CD14-positive monocyte (primary cell): ENCODE results near the gene BEND2. TPM values are rescaled to one million over a fixed set of nuclear protein-coding genes. Genes with fewer than 3 reads are reported as not detected.
"Not testable (repeated sequence)": the region's sequence is repeated elsewhere in the genome, so short reads cannot be mapped to it uniquely, and the experiment has no call there.

Experiments used
- DNase-seq, 3 donors: peaks; one replicate each; pipeline ENCODE4 v3.0.0-alpha.2; 2011 to 2022
- H2AFZ ChIP-seq: 2 replicates; pipeline ENCODE4 v1.6.0; 2012; ENCODE audit warnings: mild to moderate bottlenecking, low read depth, low read length, inconsistent platforms; ENCODE audit not compliant: insufficient read depth, poor library complexity, severe bottlenecking
- H3K27ac ChIP-seq, 2 donors: 1 replicate in 1 of 2; 2 replicates in 1 of 2; pipeline ENCODE4 v1.5.1; 2012 to 2013; ENCODE audit warnings: low read length in 2 of 2, control low read depth in 1 of 2, inconsistent platforms in 1 of 2, low read depth in 1 of 2, mild to moderate bottlenecking in 1 of 2
- H3K27me3 ChIP-seq, 2 donors: one replicate each; pipeline versions ENCODE4 v1.6.0 to v1.6.1; 2011 to 2013; ENCODE audit warnings: low read length in 2 of 2; ENCODE audit not compliant: control insufficient read depth in 2 of 2, insufficient read depth in 2 of 2
- H3K36me3 ChIP-seq, 2 donors: replicated peaks in 1 of 2; 1 replicate in 1 of 2; 2 replicates in 1 of 2; pipeline versions ENCODE4 v1.5.1 to v1.6.1; 2012 to 2013; ENCODE audit warnings: low read length in 2 of 2, control low read depth in 1 of 2, inconsistent platforms in 1 of 2, mild to moderate bottlenecking in 1 of 2; ENCODE audit not compliant: insufficient read depth in 2 of 2, control insufficient read depth in 1 of 2
- H3K4me1 ChIP-seq, 2 donors: 1 replicate in 1 of 2; 2 replicates in 1 of 2; pipeline versions ENCODE4 v1.5.1 to v1.6.1; 2012 to 2013; ENCODE audit warnings: low read length in 2 of 2, control low read depth in 1 of 2, inconsistent platforms in 1 of 2, mild to moderate bottlenecking in 1 of 2, moderate library complexity in 1 of 2; ENCODE audit not compliant: insufficient read depth in 2 of 2, control insufficient read depth in 1 of 2
- H3K4me2 ChIP-seq: replicated peaks from 2 replicates; pipeline ENCODE3; 2012; ENCODE audit warnings: low read length, moderate library complexity, mild to moderate bottlenecking; ENCODE audit not compliant: poor library complexity, severe bottlenecking; ENCODE audit errors: extremely low read depth
- H3K4me3 ChIP-seq, 3 experiments: fragments of 200-600 bp in 1 of 3; sonication (generic) in 1 of 3; replicated peaks in 1 of 3; 1 replicate in 2 of 3; 2 replicates in 1 of 3; pipeline ENCODE4 v1.5.1; 2011 to 2013; ENCODE audit warnings: low read length in 3 of 3, mild to moderate bottlenecking in 3 of 3, control low read depth in 2 of 3, low read depth in 2 of 3, inconsistent platforms in 1 of 3, moderate library complexity in 1 of 3
- H3K79me2 ChIP-seq: 2 replicates; pipeline ENCODE4 v1.6.0; 2012; ENCODE audit warnings: mild to moderate bottlenecking, control low read depth, inconsistent platforms, low read length, moderate library complexity; ENCODE audit not compliant: insufficient read depth
- H3K9ac ChIP-seq: 2 replicates; pipeline ENCODE4 v1.6.0; 2017; ENCODE audit warnings: low read length, mild to moderate bottlenecking; ENCODE audit not compliant: insufficient read depth, poor library complexity, severe bottlenecking
- H3K9me3 ChIP-seq, 2 donors: replicated peaks in 1 of 2; 1 replicate in 1 of 2; 2 replicates in 1 of 2; pipeline versions ENCODE4 v1.5.1 to v1.6.1; 2012 to 2013; ENCODE audit warnings: low read length in 2 of 2, control low read depth in 1 of 2; ENCODE audit not compliant: control insufficient read depth in 1 of 2, insufficient read depth in 1 of 2
- H4K20me1 ChIP-seq: 2 replicates; pipeline ENCODE4 v1.6.0; 2012; ENCODE audit warnings: mild to moderate bottlenecking, low read length, control low read depth, moderate library complexity; ENCODE audit not compliant: insufficient read depth
- H3K27ac Mint-ChIP-seq, 7 donors: one replicate each; pipeline ENCODE4 v1.8.0; 2020; ENCODE audit warnings: mild to moderate bottlenecking in 7 of 7, mixed read lengths in 7 of 7, moderate library complexity in 6 of 7, inconsistent platforms in 2 of 7
- H3K27me3 Mint-ChIP-seq, 3 donors: one replicate each; pipeline ENCODE4 v1.8.0; 2021 to 2022; ENCODE audit warnings: low read depth in 3 of 3, mild to moderate bottlenecking in 3 of 3, mixed read lengths in 3 of 3, moderate library complexity in 3 of 3, inconsistent platforms in 1 of 3
- H3K36me3 Mint-ChIP-seq, 2 donors: one replicate each; pipeline ENCODE4 v1.8.0; 2020; ENCODE audit warnings: mixed read lengths in 2 of 2, inconsistent platforms in 1 of 2, mild to moderate bottlenecking in 1 of 2
- H3K4me1 Mint-ChIP-seq: one replicate; pipeline ENCODE4 v1.8.0; 2020; ENCODE audit warnings: mild to moderate bottlenecking, mixed read lengths
- H3K4me3 Mint-ChIP-seq, 2 donors: one replicate each; pipeline ENCODE4 v1.8.0; 2020; ENCODE audit warnings: mild to moderate bottlenecking in 2 of 2, mixed read lengths in 2 of 2, moderate library complexity in 1 of 2
- H3K9me3 Mint-ChIP-seq, 7 donors: one replicate each; pipeline ENCODE4 v1.8.0; 2020 to 2022; ENCODE audit warnings: mixed read lengths in 7 of 7, mild to moderate bottlenecking in 6 of 7, moderate library complexity in 6 of 7, inconsistent platforms in 2 of 7
- WGBS: methylation state at CpG from one replicate; pipeline ENCODE4 v1.1.5; 2013; ENCODE audit warnings: missing lambda C conversion rate; ENCODE audit not compliant: insufficient coverage; 5-methylcytosine and 5-hydroxymethylcytosine counted together
- intact Hi-C, 2 donors: fragments of 100-400 bp; cut with micrococcal nuclease; formaldehyde crosslinking; loops; one replicate each; pipeline versions ENCODE4 v1.15.0 to v1.15.1; 2023
- polyA plus RNA-seq, 3 donors: library from polyadenylated mRNA; depleted of rRNA in 1 of 3; unstranded in 2 of 3; stranded (reverse) in 1 of 3; fragments of 300-500 nt in 2 of 3; fragments of >200 nt in 1 of 3; fragmentation: Illumina TruSeq in 2 of 3; gene quantifications; 1 replicate in 2 of 3; 2 replicates in 1 of 3; pipeline ENCODE4 v1.2.3, GENCODE V29; 2012 to 2021
- TF ChIP-seq, protein P1 (sequence below): fragments of 200-600 bp; IDR thresholded peaks from one replicate; pipeline ENCODE4 v1.8.0; 2022; ENCODE audit warnings: antibody characterized with exemption, mild to moderate bottlenecking

Gene BEND2
- polyA plus RNA-seq, 3 donors = 0.04 to 0.14 TPM; not detected in 1

DNA sequence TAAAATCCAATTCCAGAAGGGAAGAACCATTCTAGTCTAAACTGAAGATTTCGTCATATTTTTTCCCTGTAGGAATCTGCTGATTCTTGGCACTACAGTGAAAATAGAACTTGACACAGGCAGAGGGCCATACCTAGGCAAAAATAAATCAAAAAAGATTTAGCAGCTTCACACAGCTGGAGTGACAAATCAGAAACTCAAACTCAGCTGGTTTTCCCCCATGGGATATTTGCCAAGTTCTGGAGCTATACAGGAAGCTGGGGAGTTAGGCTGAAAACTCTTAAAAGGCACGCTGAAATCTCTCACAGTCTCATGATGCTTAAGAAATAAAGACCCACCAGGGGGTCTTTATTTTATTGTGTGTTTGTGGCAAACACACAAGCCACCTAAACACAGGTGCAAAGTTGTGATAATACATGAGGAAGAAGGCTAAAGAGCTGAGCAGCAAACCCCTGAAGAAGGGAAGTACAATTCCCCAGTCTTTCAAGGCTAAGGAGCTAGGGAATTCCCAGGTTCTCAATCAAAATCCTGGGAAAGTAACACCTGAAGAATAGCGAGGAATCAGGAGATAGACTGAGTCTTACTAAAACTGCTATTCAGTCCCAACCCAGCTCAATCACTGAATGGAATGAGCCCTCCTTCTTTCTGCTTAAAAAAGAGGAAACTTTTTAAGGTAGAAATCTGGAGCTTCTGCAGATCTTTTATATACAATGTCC is 32.1 kb upstream of the BEND2 start:
- intact Hi-C loops = no loop called here
- H3K4me2 ChIP-seq = no peak overlapping the region
- Mint-ChIP-seq H3K9me3 (peaks cover 0 to 7% (median 0%) of the 10 kb centered on the region in 7 donors), H3K27ac (no peak overlapping the region), H3K27me3 (no peaks in the 10 kb centered on the region), H3K36me3 (peaks cover 5 to 6% of the 10 kb centered on the region in 2 donors), H3K4me3 (no peak overlapping the region), H3K4me1 (no peaks in the 10 kb centered on the region)
- no peak overlapping the region for H3K4me3 ChIP-seq
- DNase-seq = no peak
- no peaks in the 10 kb centered on the region for H3K36me3 ChIP-seq
- H4K20me1 ChIP-seq = no peaks in the 10 kb centered on the region
- TF ChIP-seq, protein P1, sequence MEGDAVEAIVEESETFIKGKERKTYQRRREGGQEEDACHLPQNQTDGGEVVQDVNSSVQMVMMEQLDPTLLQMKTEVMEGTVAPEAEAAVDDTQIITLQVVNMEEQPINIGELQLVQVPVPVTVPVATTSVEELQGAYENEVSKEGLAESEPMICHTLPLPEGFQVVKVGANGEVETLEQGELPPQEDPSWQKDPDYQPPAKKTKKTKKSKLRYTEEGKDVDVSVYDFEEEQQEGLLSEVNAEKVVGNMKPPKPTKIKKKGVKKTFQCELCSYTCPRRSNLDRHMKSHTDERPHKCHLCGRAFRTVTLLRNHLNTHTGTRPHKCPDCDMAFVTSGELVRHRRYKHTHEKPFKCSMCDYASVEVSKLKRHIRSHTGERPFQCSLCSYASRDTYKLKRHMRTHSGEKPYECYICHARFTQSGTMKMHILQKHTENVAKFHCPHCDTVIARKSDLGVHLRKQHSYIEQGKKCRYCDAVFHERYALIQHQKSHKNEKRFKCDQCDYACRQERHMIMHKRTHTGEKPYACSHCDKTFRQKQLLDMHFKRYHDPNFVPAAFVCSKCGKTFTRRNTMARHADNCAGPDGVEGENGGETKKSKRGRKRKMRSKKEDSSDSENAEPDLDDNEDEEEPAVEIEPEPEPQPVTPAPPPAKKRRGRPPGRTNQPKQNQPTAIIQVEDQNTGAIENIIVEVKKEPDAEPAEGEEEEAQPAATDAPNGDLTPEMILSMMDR = no peak
- H3K9ac ChIP-seq = no peak overlapping the region
- no peak overlapping the region for H3K27ac ChIP-seq
- no peaks in the 10 kb centered on the region for H3K27me3 ChIP-seq
- H3K79me2 ChIP-seq = no peaks in the 10 kb centered on the region
- no peaks in the 10 kb centered on the region for H3K4me1 ChIP-seq
- WGBS = no CpG with 5 or more reads among the region's 3 CpGs
- H2AFZ ChIP-seq = no peak overlapping the region
- H3K9me3 ChIP-seq = no peaks in the 10 kb centered on the region

DNA sequence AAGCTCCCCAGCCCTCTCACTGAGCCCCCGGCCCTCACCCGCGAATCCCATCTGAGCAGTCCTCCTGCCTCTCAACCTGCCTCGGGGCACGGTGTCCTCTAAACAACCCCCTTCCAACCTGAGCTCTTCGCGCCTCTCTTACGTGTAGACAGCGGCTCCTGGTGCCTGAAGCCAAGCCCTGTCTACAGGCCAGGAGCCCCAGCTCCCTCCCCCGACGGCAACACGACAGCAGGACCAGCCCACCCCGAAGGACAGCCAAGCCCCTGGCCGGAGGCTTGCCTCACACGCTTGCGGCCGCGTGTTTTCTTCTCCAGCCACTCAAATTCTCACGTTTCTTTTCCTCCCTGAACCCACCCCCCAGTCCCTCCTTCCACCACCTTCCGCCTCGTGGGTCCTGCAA is 9.0 kb upstream of the BEND2 start:
- H3K4me3 ChIP-seq = not testable (repeated sequence)

More for the DNA sequence above, 9.0 kb upstream of the BEND2 start:
- DNase-seq, H3K9me3 ChIP-seq, intact Hi-C loops, H4K20me1 ChIP-seq, H3K4me1 Mint-ChIP-seq, H3K36me3 Mint-ChIP-seq, H3K4me1 ChIP-seq, H3K27me3 ChIP-seq, H3K79me2 ChIP-seq, H3K36me3 ChIP-seq, H3K9ac ChIP-seq, H2AFZ ChIP-seq, H3K9me3 Mint-ChIP-seq, H3K27ac ChIP-seq, H3K4me3 Mint-ChIP-seq, H3K4me2 ChIP-seq, H3K27me3 Mint-ChIP-seq, H3K27ac Mint-ChIP-seq: not testable (repeated sequence)
- WGBS = 77% methylated on average over 7 of the region's 21 CpGs
